Loucy (cell line): ENCODE results near the gene SLC46A2.

ENCODE experiments used
- EZH2phosphoT487 ChIP-seq: fragments of 200-600 bp; IDR thresholded peaks from 2 replicates; pipeline ENCODE4 v1.6.1; 2018; ENCODE audit warnings: antibody characterized with exemption, mild to moderate bottlenecking, moderate library complexity, borderline replicate concordance
- TF ChIP-seq, protein P1 (sequence below): fragments of 200-600 bp; sonication (generic); conservative IDR thresholded peaks from 2 replicates; pipeline ENCODE4 v1.5.1; 2014; ENCODE audit warnings: mild to moderate bottlenecking, antibody characterized with exemption, low read length

DNA sequence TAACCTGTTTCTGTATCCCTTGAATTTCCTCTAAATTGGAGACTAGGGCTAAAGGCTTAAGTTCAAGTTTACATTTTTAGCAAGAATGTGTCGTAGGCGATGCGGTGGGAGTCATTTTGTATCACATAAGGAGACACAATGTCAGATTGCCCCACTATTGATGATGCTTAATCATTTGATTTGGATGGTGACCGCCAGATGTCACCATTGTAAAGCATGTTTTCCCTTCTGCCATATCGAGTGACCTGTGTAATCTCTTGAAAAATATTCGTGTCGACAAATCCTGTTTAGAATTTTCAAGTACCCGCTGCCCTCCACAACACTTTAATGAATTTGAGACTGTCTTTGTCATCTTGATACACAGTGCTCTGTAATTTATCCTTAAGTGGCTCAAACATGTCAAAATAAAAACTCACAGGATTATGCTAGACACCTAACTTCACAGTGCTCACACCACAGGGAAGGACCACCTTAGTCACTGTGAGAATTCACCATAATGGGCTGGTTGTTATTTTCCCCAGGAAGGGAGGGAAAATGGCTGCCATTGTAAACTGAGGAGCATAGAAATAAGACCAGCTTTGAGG is 34.5 kb upstream of the SLC46A2 start:
- TF ChIP-seq, protein P1, sequence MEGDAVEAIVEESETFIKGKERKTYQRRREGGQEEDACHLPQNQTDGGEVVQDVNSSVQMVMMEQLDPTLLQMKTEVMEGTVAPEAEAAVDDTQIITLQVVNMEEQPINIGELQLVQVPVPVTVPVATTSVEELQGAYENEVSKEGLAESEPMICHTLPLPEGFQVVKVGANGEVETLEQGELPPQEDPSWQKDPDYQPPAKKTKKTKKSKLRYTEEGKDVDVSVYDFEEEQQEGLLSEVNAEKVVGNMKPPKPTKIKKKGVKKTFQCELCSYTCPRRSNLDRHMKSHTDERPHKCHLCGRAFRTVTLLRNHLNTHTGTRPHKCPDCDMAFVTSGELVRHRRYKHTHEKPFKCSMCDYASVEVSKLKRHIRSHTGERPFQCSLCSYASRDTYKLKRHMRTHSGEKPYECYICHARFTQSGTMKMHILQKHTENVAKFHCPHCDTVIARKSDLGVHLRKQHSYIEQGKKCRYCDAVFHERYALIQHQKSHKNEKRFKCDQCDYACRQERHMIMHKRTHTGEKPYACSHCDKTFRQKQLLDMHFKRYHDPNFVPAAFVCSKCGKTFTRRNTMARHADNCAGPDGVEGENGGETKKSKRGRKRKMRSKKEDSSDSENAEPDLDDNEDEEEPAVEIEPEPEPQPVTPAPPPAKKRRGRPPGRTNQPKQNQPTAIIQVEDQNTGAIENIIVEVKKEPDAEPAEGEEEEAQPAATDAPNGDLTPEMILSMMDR: peak; percentile 68
- TF ChIP-seq EZH2phosphoT487: no peak
